HG02840 (cell line): Measurements from ENCODE around the gene PI4K2B.
"Not testable (repeated sequence)": the region's sequence is repeated elsewhere in the genome, so short reads cannot be mapped to it uniquely, and the experiment has no call there.

Experiments used
- ATAC-seq: cut with Tn5 transposase; IDR thresholded peaks from one replicate; pipeline ENCODE4 v1.9.1; 2021; ENCODE audit warnings: mild to moderate bottlenecking, moderate library complexity, moderate number of reproducible peaks; ENCODE audit not compliant: unreplicated experiment, low FRiP score

PI4K2B gene

DNA sequence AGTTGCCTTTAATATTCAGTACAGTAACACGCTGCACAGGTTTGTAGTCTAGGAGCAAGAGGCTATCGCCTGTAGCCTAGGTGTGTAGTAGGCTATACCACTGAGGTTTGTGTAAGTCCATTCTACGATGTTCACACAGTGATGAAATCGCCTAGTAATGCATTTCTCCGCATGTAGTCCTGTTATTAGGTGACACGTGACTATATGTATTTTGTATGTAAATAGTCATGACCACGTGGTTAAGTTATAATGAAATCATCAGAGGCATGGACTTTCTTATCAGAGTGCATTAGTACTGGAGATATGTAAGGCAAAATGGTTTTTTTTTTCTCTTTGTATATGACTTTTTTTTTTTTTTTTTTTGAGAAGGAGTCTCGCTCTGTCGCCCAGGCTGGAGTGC lies 68.8 kb downstream of the PI4K2B start:
- no peak for ATAC-seq

DNA sequence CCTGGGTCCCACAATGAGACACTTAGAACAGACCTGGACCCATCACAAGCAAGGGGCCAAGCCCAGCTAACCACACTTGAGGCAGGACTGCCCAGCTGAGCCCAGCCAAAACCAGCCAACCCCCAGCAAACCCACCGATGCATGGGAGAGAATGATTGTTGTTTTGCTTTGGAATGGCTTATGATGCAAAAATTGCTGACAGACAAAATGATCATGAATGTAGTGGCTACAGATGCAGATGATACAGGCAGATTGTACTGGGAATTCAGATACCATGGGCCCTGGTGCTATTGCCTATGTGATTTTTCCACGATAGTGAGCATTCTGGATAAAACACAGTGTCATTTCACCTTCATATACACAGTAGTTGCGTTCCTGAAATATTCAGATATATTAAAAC lies 69.7 kb downstream of the PI4K2B start:
- no peak for ATAC-seq

DNA sequence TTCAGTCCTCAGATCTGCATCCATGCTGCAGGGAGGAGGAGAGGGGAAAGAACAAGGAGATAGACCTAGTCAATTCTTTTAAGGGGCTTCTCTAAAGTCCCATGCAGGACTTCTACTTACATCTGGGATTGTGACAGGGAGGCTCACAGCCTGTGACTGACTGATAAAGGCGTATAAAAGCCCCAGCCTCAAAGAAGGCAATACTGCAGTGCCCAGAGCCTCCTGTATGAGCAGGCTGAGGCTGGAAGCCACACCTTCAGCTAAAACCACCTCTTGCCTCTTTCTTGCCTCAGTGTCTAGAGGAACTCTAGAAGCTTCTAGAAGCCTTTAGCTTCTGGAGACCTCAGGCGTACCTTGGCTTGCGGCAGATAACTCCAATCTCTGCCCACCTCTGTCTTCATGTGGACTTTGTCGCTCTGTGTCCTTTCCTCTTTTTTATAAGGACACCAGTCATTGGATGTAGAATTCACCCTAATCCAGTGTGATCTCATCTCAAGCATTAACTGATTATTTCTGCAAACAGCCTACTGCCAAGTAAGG lies 72.8 kb downstream of the PI4K2B start:
- ATAC-seq = no peak

GRCh38 chr4:25307596-25307995 lies 73.8 kb downstream of the PI4K2B start:
- ATAC-seq = no peak

DNA sequence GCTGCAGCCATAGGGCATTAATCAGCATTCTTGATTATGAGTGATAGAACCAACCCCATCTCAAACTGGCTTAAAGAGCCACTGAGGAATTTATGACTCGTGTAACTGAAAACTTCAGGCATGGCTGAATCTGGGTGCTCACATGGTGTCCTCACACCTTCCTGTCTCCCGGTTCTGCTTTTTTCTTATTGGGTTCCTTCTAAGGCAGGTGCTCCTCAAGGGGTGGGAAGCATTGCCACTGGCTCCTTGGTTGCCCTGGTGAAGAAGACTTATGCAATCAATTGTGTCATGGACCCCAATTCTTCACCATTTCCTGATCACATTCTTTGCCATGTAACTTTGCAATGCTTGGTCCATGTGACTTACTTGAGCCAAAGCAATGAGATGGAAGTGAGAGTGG lies 74.5 kb downstream of the PI4K2B start:
- ATAC-seq = no peak

DNA sequence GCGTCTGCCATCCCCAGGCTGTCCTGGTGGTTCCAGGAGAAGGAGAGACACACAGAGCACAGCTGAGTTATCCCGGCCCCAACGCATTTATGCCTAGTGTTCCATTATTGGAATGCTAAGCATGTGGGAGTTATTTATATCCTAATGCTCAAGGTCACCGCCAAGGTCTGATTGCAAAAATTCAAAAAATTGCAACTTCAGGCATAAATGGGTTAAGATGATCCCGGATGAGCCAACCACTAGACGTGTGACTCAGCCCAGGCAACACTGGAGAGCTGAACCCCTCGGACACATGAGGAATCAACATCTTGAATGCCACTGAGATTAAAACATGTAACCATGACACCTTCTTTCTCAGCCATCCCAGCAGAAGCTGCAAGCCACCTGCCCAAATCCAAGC lies 74.9 kb downstream of the PI4K2B start:
- ATAC-seq = no peak

GRCh38 chr4:25310066-25310802 lies 76.4 kb downstream of the PI4K2B start:
- ATAC-seq = peak; percentile 46

GRCh38 chr4:25310803-25311166 lies 77.0 kb downstream of the PI4K2B start:
- ATAC-seq = no peak

DNA sequence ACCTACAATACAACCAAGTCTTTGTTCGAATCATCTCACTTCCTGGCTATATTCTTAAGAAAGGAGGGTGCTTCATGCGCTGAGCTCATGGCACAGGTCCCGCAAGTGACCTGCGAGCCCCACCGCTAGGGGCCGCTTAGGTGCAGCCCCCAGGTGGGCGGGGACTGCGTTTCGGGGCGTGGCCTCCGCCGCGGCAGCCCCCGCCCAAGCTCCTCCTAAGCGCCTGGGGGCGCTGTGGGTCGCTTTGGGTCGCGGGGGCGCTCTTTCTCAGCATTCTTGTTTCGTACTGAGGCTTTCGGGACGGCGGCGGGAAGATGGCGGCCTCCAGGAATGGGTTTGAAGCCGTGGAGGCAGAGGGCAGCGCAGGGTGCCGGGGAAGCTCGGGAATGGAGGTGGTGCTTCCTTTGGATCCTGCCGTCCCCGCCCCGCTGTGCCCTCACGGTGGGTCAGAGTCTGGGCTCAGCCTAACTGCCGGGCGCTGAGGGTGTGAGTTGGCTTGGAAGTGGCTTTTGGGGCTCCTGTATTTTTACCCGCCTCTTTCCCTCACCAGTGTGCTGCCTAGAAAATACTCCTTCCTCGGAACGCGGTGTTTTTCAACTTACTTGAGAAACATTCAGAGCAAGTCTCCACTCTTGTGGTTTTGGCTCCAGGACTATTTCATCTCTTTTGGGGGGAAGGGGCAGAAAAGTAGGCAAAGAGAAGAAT lies 78.8 kb downstream of the PI4K2B start, which contains the start of gene ZCCHC4:
TSS of gene ZCCHC4 (plus strand) at position 279 of the 705 bp plus-strand sequence. CDS start at position 315, 36 bp downstream.
- peak; percentile 78 for ATAC-seq

DNA sequence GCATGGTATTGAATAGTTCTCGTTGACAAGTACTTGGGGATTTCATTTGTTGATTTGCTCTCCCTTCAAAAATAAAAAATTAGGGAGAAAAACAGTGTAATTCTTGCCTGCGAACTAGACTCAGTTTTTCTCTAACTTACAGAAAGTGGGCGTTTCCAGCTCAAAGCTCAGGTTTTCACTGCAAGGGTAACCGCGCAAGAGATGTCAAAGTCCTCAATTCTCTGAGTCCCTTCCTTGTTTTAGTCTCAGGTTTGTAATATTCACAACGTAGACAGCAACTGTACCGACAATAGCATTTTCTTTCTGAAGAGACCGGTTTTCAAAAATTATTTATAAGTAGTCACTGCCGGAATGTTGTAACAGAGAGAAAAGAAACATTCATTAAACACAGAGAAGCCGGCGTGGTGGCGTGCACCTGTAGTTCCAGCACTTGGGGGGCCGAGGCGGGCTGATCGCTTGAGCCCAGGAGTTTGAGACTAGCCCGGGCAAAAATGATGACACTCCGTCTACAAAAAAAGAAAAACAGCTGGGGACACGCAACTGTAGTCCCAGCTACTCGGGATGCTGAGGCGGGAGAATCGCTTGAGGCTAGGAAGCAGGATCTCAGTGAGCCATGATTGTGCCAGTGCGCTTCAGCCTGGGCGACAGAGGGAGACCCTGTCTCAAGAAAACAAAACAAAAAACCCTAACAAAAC lies 79.5 kb downstream of the PI4K2B start:
- no peak for ATAC-seq

DNA sequence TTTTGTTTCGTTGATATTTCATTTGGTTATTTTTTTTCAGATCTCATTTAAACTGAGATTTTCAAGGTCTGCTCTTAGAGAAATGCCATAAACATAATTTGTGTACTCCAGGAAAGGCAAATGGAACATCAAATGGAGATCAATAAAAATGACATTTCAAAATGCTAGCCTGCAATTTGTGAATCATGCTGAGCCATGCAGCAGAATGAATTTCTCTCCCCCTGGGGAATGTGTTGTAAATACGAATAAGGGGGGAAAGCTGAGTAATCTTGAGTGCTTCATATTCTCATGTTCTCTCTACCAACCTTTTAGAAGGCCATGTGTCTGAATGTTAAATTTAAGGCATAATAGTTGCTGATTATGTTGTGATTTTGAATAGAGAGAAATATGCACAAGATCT lies 86.5 kb downstream of the PI4K2B start:
- no peak for ATAC-seq

DNA sequence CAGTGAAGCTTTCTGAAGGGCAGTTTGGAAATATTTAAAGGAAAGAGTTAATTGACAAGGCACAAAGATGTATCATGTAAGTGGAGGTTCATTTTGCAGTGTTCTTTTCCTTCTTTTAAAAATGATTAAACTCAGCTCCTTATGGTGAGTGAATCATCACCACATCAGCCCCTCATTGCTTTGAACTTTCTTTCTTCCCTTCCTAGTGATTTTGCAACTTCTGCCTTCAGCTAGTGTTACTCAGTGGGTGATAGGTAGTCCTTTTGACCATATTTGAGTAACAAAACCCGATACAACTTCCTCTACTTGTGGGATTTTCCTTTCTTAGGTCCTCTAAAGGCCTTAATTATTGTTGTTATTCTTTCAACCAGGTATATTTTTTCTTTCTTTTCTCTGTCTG lies 86.9 kb downstream of the PI4K2B start:
- ATAC-seq = no peak

GRCh38 chr4:25321703-25322102 lies 87.9 kb downstream of the PI4K2B start:
- no peak for ATAC-seq

- ATAC-seq = not testable (repeated sequence)
These were observed 94.6 kb downstream of the PI4K2B start for GRCh38 chr4:25328463-25328862.
